Stimulated activated CD8-positive, alpha-beta memory T cell treated with anti-CD3 and anti-CD28 coated beads, Interleukin-12 subunit alpha, Interleukin-12 subunit beta, amount 100 ng/mL, for 4 hours (primary cell): ENCODE measurements around the gene FBXL4.

Experiments
- DNase-seq: peaks from one replicate; pipeline ENCODE4 v3.0.0-alpha.2; 2020; ENCODE audit warnings: low read depth

FBXL4 gene

DNA sequence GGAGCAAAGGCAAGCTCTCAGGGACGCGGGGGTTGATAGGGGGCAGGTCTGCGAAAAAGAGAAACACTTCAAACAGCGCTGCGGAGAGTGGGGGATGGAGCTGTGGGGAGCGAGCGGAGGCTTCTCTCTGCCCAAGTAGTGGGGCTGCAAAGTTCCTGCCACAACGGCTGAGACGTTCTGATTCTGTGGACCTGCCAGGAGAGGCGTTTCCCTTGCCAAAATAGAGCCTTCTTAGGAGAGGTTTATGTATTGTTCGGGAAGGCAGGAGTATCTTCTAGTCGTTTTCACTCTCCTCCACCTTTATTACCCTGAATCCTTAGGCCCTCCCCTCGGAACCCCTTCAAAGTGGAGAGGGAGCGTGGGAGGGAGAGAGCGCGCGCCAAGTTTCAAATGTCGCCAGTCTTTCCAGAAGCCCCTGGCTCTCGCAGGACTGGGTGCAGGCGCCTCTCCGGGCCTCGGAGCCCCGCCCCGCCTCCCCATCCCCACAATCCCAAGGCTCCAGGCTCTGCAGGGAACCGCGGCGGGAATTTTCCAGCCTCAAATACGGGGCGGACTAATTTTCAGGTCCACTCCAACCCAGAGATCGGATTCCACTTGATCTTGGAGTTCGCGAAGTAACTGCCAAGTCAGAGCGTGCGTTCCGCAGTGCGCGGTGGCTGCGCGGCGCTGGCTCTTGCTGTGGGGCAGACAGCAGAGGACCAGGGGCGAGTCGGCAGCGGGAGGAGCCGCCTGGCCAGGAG, 123.4 kb downstream of the FBXL4 start:
- DNase-seq: no peak

DNA sequence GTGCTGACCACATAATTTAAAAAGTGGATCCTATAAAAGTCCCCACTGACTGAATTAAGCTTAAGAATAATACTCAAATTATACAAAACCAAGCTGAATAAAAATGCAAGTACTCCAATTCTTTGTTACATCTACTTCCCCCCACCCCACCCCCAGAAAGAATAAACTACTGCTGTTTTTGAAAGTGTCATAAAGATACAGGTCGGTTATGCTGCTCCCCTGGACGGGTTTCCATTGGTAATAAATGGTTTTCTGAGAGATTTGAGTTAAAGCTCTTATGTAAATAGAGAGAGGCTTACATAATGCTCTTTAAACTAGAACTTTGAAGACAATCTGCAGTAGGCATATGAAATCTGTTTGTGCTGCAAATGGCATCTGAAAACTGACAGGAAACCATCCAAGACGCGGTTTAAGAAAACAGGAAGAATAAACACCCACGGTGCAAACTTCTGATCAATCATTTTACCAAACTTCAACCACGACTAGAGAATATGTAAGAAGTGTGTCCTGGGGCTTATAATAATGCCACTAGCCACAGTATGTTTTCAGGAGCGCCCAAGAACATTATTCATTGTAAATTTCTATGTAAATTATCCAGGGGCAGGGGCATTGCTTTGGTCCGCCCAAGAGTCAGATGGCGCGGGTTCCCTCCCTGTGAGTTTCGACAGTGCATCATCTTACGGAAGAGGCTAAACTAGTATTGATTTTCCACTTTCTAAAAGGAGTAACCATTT, 124.2 kb downstream of the FBXL4 start:
- DNase-seq: no peak

GRCh38 chr6:98821756-98822405, 125.9 kb downstream of the FBXL4 start:
- DNase-seq: no peak
